NCI-H82 (cell line): Measurements from ENCODE around the gene REM1.
"Not testable (repeated sequence)": the region's sequence is repeated elsewhere in the genome, so short reads cannot be mapped to it uniquely, and the experiment has no call there.

Experiments used
- DNase-seq: peaks from one replicate; lab custom pipeline; 2025; lab: John Stamatoyannopoulos, UW

Gene REM1

DNA sequence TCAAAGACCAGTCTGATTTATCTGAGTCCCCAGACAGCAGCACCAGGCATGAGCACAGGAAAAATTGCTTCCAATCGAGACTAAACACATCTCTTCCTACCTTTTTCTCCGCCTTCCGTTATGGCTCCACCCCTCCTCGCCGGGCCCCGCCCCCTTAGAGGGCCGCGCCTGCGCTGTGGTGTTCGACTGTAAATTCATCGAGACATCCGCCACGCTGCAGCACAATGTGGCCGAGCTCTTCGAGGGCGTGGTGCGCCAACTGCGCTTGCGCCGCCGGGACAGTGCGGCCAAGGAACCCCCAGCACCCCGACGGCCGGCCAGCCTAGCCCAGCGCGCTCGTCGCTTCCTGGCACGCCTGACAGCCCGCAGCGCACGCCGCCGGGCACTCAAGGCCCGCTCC lies 8.9 kb downstream of the REM1 start:
- DNase-seq: peak; percentile 65

- no peak for DNase-seq
Observed at GRCh38 chr20:31485450-31486339, 10.6 kb downstream of the REM1 start.

GRCh38 chr20:31488115-31488514 lies 13.0 kb downstream of the REM1 start:
- no peak for DNase-seq

DNA sequence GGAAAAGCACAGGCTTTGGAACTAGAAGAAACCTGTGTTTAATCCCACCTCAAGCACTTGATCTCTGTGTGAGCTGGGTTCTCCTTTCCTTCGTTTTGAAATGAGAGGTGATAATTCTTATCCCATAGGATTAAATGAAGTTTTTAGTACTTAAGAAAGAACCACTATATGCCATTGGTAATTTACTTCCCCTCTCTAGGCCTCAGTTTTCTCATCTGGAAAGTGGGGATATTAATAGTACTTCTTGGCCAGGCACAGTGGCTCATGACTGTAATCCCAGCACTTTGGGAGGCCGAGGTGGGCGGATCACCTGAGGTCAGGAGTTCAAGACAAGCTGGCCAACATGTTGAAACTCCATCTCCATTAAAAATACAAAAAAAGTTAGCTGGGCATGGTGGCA lies 14.1 kb downstream of the REM1 start:
- no peak for DNase-seq

- DNase-seq: no peak
Observed at GRCh38 chr20:31490752-31491151, 15.7 kb downstream of the REM1 start.

GRCh38 chr20:31494131-31494530 lies 19.0 kb downstream of the REM1 start:
- DNase-seq: peak; percentile 66

GRCh38 chr20:31496761-31497295 lies 21.7 kb downstream of the REM1 start:
- DNase-seq: peak; percentile 66

GRCh38 chr20:31497838-31498540 lies 22.9 kb downstream of the REM1 start:
- DNase-seq: no peak

DNA sequence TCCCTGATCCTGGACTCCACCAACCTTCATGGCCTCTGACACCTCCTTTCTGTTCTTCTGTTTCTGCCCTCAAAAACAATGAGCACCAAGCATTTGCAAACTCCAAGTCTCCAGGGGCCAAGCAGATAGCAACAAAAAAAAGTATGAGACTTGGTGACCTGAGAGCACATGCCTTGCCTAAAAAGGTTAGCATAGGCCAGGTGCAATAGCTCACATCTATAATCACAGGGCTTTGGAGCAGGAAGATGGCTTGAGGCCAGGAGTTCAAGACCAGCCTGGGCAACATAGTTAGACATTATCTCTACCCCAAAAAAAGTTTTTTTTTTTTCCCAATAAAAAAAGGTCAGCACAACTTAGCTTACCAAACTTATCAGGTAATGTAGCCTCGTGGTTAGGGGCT lies 25.4 kb downstream of the REM1 start:
- no peak for DNase-seq

- DNase-seq: peak; percentile 93
Observed at GRCh38 chr20:31502884-31503673, 28.0 kb downstream of the REM1 start.

DNA sequence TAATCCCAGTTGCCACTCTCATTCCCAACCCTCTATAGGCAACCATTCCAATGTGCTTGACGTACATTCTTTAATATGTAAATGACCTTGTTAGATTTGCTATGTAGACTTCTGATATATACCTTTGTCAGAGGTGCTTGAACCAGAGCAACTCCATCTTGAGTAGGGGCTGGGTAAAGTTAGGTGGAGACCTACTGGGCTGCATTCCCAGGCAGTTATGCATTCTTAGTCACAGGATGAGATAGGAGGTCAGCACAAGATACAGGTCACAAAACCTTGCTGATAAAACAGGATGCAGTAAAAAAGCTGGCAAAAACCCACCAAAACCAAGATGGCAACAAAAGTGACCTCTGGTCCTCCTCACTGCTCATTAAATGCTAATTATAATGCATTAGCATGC lies 30.8 kb downstream of the REM1 start:
- DNase-seq: no peak

DNA sequence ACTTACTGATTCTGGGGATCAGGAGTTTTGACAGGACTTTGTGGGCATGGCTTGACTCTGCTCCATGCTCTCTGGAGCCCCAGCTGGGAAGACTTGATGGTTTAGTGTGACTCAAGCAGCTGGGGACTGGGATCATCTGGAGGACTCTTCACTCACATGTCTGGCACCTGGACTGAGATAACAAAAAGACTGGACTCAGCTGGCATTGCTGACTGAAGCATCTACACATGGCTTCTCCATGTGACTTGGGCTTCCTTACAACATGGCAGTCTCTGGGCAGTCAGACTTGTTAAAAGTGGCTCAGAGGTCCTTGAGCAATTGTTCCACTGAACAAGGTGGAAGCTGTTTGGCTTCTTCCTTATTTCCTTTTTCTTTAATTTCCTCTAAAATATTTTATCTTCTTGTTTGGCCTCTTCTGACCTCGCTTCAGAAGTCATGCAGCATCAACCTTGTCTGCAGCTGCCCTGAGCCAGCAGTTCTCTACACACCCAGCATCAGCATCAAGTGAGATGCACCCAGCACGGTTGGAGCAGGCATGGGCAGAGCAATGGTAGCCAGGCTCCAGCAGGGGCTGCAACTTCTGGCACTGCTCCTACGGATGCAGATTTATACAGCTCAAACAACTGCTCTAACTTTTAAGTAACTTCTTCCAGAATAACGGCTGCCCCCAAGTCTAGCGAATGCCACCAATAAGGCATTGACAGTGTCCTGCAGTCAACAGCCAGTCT lies 33.6 kb downstream of the REM1 start:
- DNase-seq: peak; percentile 17

- peak; percentile 95 for DNase-seq
Observed at GRCh38 chr20:31514154-31515071, 39.3 kb downstream of the REM1 start, which contains the start of gene HM13. Gene HM13, plus strand, starts transcription at chr20:31514442. Its CDS starts 110 bp downstream, at chr20:31514552.

- DNase-seq: no peak
Observed at GRCh38 chr20:31515072-31515774, 40.1 kb downstream of the REM1 start.

DNA sequence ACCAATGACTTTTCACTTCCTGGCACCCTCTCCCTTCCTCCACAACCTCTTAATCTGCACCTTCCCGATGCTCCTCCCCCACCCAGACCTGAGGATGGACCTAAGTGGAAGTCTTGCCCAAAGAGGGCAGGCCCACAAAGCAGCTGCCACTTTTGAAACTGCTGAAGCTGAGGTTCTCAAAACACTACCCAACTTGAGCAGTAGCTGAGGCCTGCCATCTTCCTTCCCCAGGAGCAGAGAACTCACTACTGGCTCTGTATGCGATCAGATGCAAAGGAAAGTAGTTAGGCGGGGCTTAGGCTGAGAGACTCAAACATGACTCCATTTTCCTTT lies 40.7 kb downstream of the REM1 start:
- peak; percentile 36 for DNase-seq

GRCh38 chr20:31516166-31516565 lies 41.1 kb downstream of the REM1 start:
- DNase-seq: no peak

DNA sequence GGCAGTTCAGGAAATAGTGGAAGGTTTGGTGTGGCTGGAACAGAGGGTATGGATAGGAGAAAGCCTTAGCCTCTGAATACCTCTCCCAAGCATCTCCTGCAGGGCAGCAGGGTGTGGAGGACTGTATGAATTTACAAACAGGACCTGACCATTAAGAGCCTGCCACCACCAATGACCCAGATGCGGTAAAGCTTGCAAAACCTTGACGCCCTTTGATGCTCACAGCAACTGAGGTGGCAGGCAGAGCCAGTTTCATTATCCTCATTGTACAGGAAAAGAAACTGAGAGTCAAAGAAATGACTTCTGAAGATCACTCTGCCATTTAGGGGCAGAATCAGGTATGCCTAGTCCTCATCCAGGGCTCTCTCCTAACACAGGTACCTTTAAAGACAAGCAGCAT lies 41.6 kb downstream of the REM1 start:
- DNase-seq: no peak

DNA sequence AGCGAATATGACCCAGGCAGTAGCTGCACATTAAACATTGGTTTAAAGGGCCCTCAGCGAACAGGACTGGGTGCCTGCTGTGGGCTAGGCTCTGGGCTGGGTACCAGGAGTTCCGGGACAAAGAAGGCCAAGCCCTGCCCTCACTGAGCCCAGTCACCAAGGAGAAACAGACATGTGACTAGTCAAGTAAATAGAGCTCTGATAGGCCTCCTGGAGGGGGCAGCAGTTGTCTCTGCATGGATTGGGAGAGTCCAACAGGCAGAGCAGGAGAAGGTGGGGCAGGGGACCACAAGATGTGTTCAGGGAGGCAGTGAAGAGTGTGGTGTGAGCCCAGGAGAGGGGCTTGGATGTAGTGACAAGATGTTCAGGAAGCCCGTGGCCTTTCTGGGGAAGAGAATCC lies 42.3 kb downstream of the REM1 start:
- DNase-seq: peak; percentile 71

GRCh38 chr20:31521267-31521666 lies 46.2 kb downstream of the REM1 start:
- not testable (repeated sequence) for DNase-seq

GRCh38 chr20:31522731-31523130 lies 47.6 kb downstream of the REM1 start:
- DNase-seq: no peak
